DMS153 (cell line): ENCODE results near the gene FAM83C.
"Not testable (repeated sequence)": the region's sequence is repeated elsewhere in the genome, so short reads cannot be mapped to it uniquely, and the experiment has no call there.

Experiments
- DNase-seq: peaks from one replicate; lab custom pipeline; 2025; lab: John Stamatoyannopoulos, UW

Gene FAM83C

GRCh38 chr20:35263532-35264341, 28.5 kb downstream of the FAM83C start:
- DNase-seq, result no peak

GRCh38 chr20:35262731-35263531, 29.3 kb downstream of the FAM83C start:
- not testable (repeated sequence) for DNase-seq

DNA sequence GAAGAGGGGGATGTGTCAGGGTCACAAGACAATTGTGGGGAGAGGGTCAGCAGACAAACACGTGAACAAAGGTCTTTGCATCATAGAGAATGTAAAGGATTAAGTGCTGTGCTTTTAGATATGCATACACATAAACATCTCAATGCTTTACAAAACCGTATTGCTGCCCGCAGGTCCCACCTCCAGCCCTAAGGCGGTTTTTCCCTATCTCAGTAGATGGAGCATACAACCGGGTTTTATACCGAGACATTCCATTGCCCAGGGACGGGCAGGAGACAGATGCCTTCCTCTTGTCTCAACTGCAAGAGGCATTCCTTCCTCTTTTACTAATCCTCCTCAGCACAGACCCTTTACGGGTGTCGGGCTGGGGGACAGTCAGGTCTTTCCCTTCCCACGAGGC, 29.9 kb downstream of the FAM83C start:
- not testable (repeated sequence) for DNase-seq

GRCh38 chr20:35260426-35260825, 31.8 kb downstream of the FAM83C start:
- no peak for DNase-seq

DNA sequence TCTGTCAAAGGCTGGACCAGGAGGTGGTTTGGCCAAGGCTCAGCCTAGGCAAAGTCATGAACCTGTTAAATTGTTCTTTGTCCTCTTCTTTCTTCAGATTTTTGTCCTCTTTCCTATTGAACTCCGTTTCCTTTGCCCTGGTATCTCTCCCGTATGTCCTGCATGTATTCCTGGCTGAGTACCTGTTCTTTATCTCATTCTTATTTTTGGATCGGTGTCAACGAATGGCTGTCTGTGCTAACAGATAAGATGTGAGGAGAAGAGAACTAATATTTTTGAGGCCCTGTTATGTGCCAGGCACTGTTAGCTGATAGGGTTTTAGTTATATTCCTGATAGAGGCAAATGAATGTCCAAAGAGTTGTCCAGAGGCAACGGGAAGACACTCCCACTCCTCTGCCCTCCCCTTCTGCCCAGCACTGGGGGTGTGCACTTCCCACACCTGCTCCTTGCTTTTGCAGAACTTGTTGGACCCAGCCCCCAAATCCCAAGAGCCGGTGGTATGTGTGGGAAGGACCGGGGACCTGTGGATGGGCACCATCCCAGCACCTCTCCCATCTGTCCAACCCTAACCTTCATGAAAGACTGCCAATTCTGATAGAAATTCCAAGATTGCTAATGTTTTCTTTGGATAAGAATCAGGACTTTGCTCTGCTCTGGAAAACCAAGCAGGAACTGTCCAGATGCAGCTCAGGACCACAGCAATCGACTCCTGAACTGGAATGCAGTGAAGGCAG, 34.9 kb downstream of the FAM83C start:
- no peak for DNase-seq

- no peak for DNase-seq
These were observed 37.7 kb downstream of the FAM83C start for GRCh38 chr20:35254448-35254999.

DNA sequence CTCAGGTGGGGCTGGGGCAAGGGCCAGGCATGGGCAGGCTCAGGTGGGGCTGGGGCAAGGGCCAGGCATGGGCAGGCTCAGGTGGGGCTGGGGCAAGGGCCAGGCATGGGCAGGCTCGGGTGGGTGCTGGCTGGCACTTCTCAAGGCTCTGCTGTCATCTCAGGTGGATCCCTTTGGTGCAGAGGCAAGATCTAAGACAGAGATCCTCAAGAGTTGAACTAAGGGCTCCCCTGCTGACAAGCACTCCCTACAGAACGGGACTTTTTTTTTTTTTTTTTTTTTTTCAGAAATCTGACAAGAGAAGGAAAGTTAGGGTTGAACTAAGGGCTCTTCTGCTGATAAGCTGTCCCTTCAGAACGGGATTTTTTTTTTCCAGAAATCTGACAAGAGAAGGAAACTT, 39.2 kb downstream of the FAM83C start:
- no peak for DNase-seq

DNA sequence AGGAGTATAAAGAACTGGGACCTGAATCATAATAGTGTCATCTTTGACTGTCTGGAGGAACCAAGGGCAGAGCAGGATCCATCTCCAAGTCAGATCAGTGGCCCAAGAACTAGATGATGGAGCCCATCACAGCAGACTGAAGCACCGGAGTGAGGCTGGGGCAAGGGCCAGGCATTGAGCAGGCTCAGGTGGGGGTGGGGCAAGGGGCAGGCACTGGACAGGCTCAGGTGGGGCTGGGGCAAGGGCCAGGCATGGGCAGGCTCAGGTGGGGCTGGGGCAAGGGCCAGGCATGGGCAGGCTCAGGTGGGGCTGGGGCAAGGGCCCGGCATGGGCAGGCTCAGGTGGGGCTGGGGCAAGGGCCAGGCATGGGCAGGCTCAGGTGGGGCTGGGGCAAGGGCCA, 39.6 kb downstream of the FAM83C start:
- not testable (repeated sequence) for DNase-seq

DNA sequence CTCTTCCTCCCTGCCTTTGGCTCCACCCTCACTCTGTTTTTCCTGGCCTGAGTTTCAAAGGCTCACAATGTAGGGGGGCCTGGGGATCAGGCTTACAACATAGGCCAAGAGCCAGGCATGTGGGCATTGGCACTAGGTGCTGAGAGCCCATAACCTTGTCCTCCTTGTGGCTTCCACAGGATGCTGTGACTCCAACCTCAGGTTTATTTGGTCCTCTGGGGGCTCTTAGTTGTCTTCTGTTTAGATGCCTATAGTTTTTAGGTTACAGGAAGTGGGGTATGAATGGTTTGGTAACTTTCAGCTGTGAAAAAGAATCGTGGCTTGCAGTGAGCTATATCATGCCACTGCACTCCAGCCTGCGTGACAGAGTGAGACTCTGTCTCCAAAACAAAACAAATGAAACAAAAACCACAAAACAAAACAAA, 40.2 kb downstream of the FAM83C start:
- DNase-seq, result no peak

- DNase-seq, result no peak
These were observed 40.6 kb downstream of the FAM83C start for GRCh38 chr20:35251613-35251940.

GRCh38 chr20:35248641-35249475, 43.4 kb downstream of the FAM83C start:
- no peak for DNase-seq

- DNase-seq, result no peak
These were observed 45.5 kb downstream of the FAM83C start for GRCh38 chr20:35246723-35247122.

DNA sequence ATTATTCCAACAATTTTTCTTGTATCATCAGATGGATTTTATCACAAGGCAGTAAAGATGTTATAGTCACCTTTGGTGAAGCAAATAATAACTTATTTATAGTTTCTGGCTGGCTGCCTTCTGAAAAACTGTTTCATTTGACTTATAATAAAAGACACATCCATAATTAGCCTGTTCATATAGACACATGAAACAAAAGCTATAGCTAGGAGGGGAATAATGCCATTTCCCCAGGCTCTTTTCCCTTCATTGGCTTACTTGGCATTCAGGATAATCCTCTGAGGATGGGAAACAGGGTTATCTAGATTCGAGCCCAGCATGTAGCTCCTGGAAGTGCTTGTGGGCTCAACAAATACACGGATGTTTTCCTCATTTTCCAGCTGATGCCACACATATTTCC, 48.2 kb downstream of the FAM83C start:
- no peak for DNase-seq

DNA sequence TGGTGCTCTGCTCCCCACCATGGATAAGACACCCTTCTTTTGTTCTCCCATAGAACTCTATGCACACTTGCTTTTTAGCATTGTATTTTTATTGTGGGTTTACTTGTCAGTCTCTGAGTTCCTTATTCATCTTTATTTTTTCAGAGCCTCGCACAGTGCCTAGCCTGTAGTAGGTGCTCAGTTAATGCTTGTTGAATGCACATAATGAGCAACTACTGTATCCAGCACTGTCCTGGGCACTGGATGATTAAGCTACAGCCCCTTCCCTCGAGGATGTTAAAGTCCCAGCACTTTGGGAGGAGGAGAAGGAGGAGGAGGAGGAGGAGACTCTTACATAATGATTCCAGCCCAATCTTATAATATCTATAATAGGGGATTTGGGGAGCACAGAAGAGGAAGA, 48.9 kb downstream of the FAM83C start:
- no peak for DNase-seq

DNA sequence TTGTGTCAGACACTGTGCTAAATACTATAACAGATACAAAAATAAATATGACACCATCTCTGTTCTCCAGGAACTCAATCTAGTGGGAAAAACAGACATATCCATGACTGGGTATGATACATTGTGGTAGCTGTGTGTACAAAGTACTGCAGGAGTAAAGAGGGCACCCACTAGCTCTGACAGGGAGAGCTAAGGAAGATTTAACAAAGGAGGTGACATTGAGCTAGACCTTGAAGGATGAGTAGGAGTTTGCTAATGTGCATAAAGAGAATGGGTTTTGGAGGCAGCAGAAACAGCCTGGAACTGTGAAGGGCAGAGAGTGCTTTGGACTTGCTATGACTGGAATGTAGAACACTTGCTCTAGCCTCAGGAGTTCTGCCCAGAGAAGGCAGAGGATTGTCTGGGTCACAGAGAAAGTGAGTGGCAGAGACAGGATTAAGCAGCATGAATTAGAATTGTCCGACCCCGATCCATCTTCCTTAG, 51.4 kb downstream of the FAM83C start:
- DNase-seq, result no peak

- DNase-seq, result no peak
These were observed 52.0 kb downstream of the FAM83C start for GRCh38 chr20:35240083-35240810.

- DNase-seq, result no peak
These were observed 53.5 kb downstream of the FAM83C start for GRCh38 chr20:35238735-35239134.

DNA sequence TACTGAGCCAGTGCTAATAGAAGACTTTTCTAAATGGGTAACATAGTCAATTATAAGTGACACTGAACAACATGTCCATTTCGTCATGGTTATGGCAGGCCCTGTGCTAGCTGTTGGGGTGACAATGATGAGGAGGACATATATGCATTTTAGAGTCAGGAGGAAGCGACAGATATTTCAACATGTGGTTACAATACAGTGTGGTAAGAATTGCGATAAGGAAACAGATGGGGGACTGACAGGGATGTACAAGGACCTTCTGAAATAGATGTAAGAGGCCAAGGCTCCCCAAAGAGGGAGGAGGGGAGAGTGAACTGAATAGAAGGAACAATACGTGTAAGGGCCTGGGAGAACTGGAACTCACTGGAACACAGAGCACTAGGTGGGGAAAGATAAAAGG, 54.1 kb downstream of the FAM83C start:
- no peak for DNase-seq

GRCh38 chr20:35237486-35237885, 54.7 kb downstream of the FAM83C start:
- DNase-seq, result no peak

GRCh38 chr20:35235881-35236280, 56.3 kb downstream of the FAM83C start:
- no peak for DNase-seq
